ENCODE measurements around the gene ST8SIA6. TPM values are rescaled to one million over a fixed set of nuclear protein-coding genes. Genes with fewer than 3 reads are reported as not detected.

The ST8SIA6 gene
- total and polyA plus RNA-seq, 10 of the 15 experiments (the other 5 are each of a cell fraction or from before 2014, with no cell fraction given): 0.22 TPM; not detected in 9

DNA sequence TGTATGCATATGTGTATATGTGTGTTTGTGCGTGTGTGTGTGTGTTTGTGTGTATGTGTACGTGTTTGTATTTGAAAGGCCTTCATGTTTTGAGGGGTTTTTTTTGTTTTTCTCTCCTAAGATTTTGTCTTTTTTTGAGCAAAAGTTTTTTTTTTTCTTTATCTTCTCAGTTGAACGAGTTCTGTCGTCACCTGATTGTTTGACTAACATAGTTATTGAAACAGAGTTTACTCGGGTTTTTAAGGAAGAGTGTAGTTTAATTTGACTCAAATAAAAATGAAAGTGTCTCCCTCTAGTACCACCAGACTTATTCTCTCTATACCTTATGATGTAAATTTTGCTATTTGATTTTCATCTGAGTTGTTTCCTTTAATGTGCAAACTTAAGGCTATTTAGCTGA lies 73.5 kb downstream of the ST8SIA6 start:
- no peak overlapping the region for H2AFZ ChIP-seq (ENCODE audit: control insufficient read depth, low read depth, low read length)
- H3K36me3 ChIP-seq (ENCODE audit: control insufficient read depth in 2 of 2, insufficient read depth in 2 of 2, low read length in 1 of 2): no peaks in the 10 kb centered on the region
- ChIA-PET SMC1A (ENCODE audit: uncharacterized antibody, unreplicated experiment) (no interaction called here), POLR2A (interaction anchor here (0.6 kb wide), 1 partner anchor 13 kb away, joined by 6 read pairs; no protein-coding TSS in a partner anchor), CTCF (no interaction called here), RAD21 (ENCODE audit: unreplicated experiment) (no interaction called here)
- H3K9me3 ChIP-seq (replicated peaks; ENCODE audit: control insufficient read depth, insufficient read depth, low read length): no peaks in the 10 kb centered on the region
- H3K9ac ChIP-seq (ENCODE audit: control insufficient read depth, insufficient read depth, low read length): no peak overlapping the region
- no peak overlapping the region for H3K27ac ChIP-seq (ENCODE audit: control insufficient read depth, insufficient read depth)
- TF ChIP-seq SMC3 (IDR thresholded peaks at IDR 0.05; ENCODE audit: borderline replicate concordance, low read length): no peak
- no peak for TF ChIP-seq YY1 (IDR thresholded peaks at IDR 0.05; ENCODE audit: low read depth, low read length)
- TF ChIP-seq RB1 (IDR thresholded peaks at IDR 0.05; ENCODE audit: borderline replicate concordance): no peak
- TF ChIP-seq, protein P1, sequence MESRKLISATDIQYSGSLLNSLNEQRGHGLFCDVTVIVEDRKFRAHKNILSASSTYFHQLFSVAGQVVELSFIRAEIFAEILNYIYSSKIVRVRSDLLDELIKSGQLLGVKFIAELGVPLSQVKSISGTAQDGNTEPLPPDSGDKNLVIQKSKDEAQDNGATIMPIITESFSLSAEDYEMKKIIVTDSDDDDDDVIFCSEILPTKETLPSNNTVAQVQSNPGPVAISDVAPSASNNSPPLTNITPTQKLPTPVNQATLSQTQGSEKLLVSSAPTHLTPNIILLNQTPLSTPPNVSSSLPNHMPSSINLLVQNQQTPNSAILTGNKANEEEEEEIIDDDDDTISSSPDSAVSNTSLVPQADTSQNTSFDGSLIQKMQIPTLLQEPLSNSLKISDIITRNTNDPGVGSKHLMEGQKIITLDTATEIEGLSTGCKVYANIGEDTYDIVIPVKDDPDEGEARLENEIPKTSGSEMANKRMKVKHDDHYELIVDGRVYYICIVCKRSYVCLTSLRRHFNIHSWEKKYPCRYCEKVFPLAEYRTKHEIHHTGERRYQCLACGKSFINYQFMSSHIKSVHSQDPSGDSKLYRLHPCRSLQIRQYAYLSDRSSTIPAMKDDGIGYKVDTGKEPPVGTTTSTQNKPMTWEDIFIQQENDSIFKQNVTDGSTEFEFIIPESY (IDR thresholded peaks at IDR 0.05): no peak
- no peak for TF ChIP-seq NBN (IDR thresholded peaks at IDR 0.05)
- TF ChIP-seq, protein P2, sequence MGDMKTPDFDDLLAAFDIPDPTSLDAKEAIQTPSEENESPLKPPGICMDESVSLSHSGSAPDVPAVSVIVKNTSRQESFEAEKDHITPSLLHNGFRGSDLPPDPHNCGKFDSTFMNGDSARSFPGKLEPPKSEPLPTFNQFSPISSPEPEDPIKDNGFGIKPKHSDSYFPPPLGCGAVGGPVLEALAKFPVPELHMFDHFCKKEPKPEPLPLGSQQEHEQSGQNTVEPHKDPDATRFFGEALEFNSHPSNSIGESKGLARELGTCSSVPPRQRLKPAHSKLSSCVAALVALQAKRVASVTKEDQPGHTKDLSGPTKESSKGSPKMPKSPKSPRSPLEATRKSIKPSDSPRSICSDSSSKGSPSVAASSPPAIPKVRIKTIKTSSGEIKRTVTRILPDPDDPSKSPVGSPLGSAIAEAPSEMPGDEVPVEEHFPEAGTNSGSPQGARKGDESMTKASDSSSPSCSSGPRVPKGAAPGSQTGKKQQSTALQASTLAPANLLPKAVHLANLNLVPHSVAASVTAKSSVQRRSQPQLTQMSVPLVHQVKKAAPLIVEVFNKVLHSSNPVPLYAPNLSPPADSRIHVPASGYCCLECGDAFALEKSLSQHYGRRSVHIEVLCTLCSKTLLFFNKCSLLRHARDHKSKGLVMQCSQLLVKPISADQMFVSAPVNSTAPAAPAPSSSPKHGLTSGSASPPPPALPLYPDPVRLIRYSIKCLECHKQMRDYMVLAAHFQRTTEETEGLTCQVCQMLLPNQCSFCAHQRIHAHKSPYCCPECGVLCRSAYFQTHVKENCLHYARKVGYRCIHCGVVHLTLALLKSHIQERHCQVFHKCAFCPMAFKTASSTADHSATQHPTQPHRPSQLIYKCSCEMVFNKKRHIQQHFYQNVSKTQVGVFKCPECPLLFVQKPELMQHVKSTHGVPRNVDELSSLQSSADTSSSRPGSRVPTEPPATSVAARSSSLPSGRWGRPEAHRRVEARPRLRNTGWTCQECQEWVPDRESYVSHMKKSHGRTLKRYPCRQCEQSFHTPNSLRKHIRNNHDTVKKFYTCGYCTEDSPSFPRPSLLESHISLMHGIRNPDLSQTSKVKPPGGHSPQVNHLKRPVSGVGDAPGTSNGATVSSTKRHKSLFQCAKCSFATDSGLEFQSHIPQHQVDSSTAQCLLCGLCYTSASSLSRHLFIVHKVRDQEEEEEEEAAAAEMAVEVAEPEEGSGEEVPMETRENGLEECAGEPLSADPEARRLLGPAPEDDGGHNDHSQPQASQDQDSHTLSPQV (IDR thresholded peaks at IDR 0.05): no peak
- TF ChIP-seq, protein P3, sequence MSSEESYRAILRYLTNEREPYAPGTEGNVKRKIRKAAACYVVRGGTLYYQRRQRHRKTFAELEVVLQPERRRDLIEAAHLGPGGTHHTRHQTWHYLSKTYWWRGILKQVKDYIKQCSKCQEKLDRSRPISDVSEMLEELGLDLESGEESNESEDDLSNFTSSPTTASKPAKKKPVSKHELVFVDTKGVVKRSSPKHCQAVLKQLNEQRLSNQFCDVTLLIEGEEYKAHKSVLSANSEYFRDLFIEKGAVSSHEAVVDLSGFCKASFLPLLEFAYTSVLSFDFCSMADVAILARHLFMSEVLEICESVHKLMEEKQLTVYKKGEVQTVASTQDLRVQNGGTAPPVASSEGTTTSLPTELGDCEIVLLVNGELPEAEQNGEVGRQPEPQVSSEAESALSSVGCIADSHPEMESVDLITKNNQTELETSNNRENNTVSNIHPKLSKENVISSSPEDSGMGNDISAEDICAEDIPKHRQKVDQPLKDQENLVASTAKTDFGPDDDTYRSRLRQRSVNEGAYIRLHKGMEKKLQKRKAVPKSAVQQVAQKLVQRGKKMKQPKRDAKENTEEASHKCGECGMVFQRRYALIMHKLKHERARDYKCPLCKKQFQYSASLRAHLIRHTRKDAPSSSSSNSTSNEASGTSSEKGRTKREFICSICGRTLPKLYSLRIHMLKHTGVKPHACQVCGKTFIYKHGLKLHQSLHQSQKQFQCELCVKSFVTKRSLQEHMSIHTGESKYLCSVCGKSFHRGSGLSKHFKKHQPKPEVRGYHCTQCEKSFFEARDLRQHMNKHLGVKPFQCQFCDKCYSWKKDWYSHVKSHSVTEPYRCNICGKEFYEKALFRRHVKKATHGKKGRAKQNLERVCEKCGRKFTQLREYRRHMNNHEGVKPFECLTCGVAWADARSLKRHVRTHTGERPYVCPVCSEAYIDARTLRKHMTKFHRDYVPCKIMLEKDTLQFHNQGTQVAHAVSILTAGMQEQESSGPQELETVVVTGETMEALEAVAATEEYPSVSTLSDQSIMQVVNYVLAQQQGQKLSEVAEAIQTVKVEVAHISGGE (CRISPR knock-in tag; IDR thresholded peaks at IDR 0.05): no peak
- TF ChIP-seq STAT1 (conservative IDR thresholded peaks at IDR 0.05): no peak
- no peak for TF ChIP-seq CEBPB (IDR thresholded peaks at IDR 0.05; ENCODE audit: borderline replicate concordance in 1 of 2, low read depth in 2 of 2, low read length in 2 of 2)
- TF ChIP-seq SPI1 (IDR thresholded peaks at IDR 0.05; ENCODE audit: borderline replicate concordance, insufficient read depth, low read depth, low read length): no peak
- no peak for TF ChIP-seq GATAD2B (conservative IDR thresholded peaks at IDR 0.05; ENCODE audit: low read depth)
- no TSS peak for BruUV-seq (replicated peaks)
- no peak overlapping the region for H3K4me3 ChIP-seq
- DNase-seq (ENCODE audit: low read depth, low spot score) (no peak), ATAC-seq (no peak), FAIRE-seq (no peak)
- no peaks in the 10 kb centered on the region for H3K79me2 ChIP-seq (ENCODE audit: control insufficient read depth, insufficient read depth, low read length)
- no peaks in the 10 kb centered on the region for H4K20me1 ChIP-seq (ENCODE audit: control insufficient read depth, insufficient read depth)
- in situ Hi-C loops (cut with MboI): no loop called here
- intact Hi-C loops (cut with micrococcal nuclease; ENCODE audit: unreplicated experiment): no loop called here
- no peak overlapping the region for H3K4me2 ChIP-seq (ENCODE audit: control insufficient read depth, insufficient read depth)
- H3K4me1 ChIP-seq (ENCODE audit: control insufficient read depth, insufficient read depth, low read length): no peaks in the 10 kb centered on the region
- WGBS (ENCODE audit: insufficient coverage, insufficient replicate concordance, low lambda C conversion rate, missing lambda C conversion rate): 7% methylated on average over 5 of the region's 5 CpGs
- H3K27me3 ChIP-seq (replicated peaks in 1 of 2; ENCODE audit: control insufficient read depth in 2 of 2, insufficient read depth in 2 of 2, low read length in 1 of 2): no peaks in the 10 kb centered on the region

Measured in GM12878 (cell line).